CD14-positive monocyte (primary cell): ENCODE results near the gene GKAP1. TPM values are rescaled to one million over a fixed set of nuclear protein-coding genes. Genes with fewer than 3 reads are reported as not detected.
"Not testable (repeated sequence)": the region's sequence is repeated elsewhere in the genome, so short reads cannot be mapped to it uniquely, and the experiment has no call there.

Source experiments
- DNase-seq, 3 donors: peaks; one replicate each; pipeline ENCODE4 v3.0.0-alpha.2; 2011 to 2022
- H2AFZ ChIP-seq: 2 replicates; pipeline ENCODE4 v1.6.0; 2012; ENCODE audit warnings: mild to moderate bottlenecking, low read depth, low read length, inconsistent platforms; ENCODE audit not compliant: insufficient read depth, poor library complexity, severe bottlenecking
- H3K27ac ChIP-seq, 2 donors: 1 replicate in 1 of 2; 2 replicates in 1 of 2; pipeline ENCODE4 v1.5.1; 2012 to 2013; ENCODE audit warnings: low read length in 2 of 2, control low read depth in 1 of 2, inconsistent platforms in 1 of 2, low read depth in 1 of 2, mild to moderate bottlenecking in 1 of 2
- H3K27me3 ChIP-seq, 2 donors: one replicate each; pipeline versions ENCODE4 v1.6.0 to v1.6.1; 2011 to 2013; ENCODE audit warnings: low read length in 2 of 2; ENCODE audit not compliant: control insufficient read depth in 2 of 2, insufficient read depth in 2 of 2
- H3K36me3 ChIP-seq, 2 donors: replicated peaks in 1 of 2; 1 replicate in 1 of 2; 2 replicates in 1 of 2; pipeline versions ENCODE4 v1.5.1 to v1.6.1; 2012 to 2013; ENCODE audit warnings: low read length in 2 of 2, control low read depth in 1 of 2, inconsistent platforms in 1 of 2, mild to moderate bottlenecking in 1 of 2; ENCODE audit not compliant: insufficient read depth in 2 of 2, control insufficient read depth in 1 of 2
- H3K4me1 ChIP-seq, 2 donors: 1 replicate in 1 of 2; 2 replicates in 1 of 2; pipeline versions ENCODE4 v1.5.1 to v1.6.1; 2012 to 2013; ENCODE audit warnings: low read length in 2 of 2, control low read depth in 1 of 2, inconsistent platforms in 1 of 2, mild to moderate bottlenecking in 1 of 2, moderate library complexity in 1 of 2; ENCODE audit not compliant: insufficient read depth in 2 of 2, control insufficient read depth in 1 of 2
- H3K4me2 ChIP-seq: replicated peaks from 2 replicates; pipeline ENCODE3; 2012; ENCODE audit warnings: low read length, moderate library complexity, mild to moderate bottlenecking; ENCODE audit not compliant: poor library complexity, severe bottlenecking; ENCODE audit errors: extremely low read depth
- H3K4me3 ChIP-seq, 3 experiments: fragments of 200-600 bp in 1 of 3; sonication (generic) in 1 of 3; replicated peaks in 1 of 3; 1 replicate in 2 of 3; 2 replicates in 1 of 3; pipeline ENCODE4 v1.5.1; 2011 to 2013; ENCODE audit warnings: low read length in 3 of 3, mild to moderate bottlenecking in 3 of 3, control low read depth in 2 of 3, low read depth in 2 of 3, inconsistent platforms in 1 of 3, moderate library complexity in 1 of 3
- H3K79me2 ChIP-seq: 2 replicates; pipeline ENCODE4 v1.6.0; 2012; ENCODE audit warnings: mild to moderate bottlenecking, control low read depth, inconsistent platforms, low read length, moderate library complexity; ENCODE audit not compliant: insufficient read depth
- H3K9ac ChIP-seq: 2 replicates; pipeline ENCODE4 v1.6.0; 2017; ENCODE audit warnings: low read length, mild to moderate bottlenecking; ENCODE audit not compliant: insufficient read depth, poor library complexity, severe bottlenecking
- H3K9me3 ChIP-seq, 2 donors: replicated peaks in 1 of 2; 1 replicate in 1 of 2; 2 replicates in 1 of 2; pipeline versions ENCODE4 v1.5.1 to v1.6.1; 2012 to 2013; ENCODE audit warnings: low read length in 2 of 2, control low read depth in 1 of 2; ENCODE audit not compliant: control insufficient read depth in 1 of 2, insufficient read depth in 1 of 2
- H4K20me1 ChIP-seq: 2 replicates; pipeline ENCODE4 v1.6.0; 2012; ENCODE audit warnings: mild to moderate bottlenecking, low read length, control low read depth, moderate library complexity; ENCODE audit not compliant: insufficient read depth
- H3K27ac Mint-ChIP-seq, 7 donors: one replicate each; pipeline ENCODE4 v1.8.0; 2020; ENCODE audit warnings: mild to moderate bottlenecking in 7 of 7, mixed read lengths in 7 of 7, moderate library complexity in 6 of 7, inconsistent platforms in 2 of 7
- H3K27me3 Mint-ChIP-seq, 3 donors: one replicate each; pipeline ENCODE4 v1.8.0; 2021 to 2022; ENCODE audit warnings: low read depth in 3 of 3, mild to moderate bottlenecking in 3 of 3, mixed read lengths in 3 of 3, moderate library complexity in 3 of 3, inconsistent platforms in 1 of 3
- H3K36me3 Mint-ChIP-seq, 2 donors: one replicate each; pipeline ENCODE4 v1.8.0; 2020; ENCODE audit warnings: mixed read lengths in 2 of 2, inconsistent platforms in 1 of 2, mild to moderate bottlenecking in 1 of 2
- H3K4me1 Mint-ChIP-seq: one replicate; pipeline ENCODE4 v1.8.0; 2020; ENCODE audit warnings: mild to moderate bottlenecking, mixed read lengths
- H3K4me3 Mint-ChIP-seq, 2 donors: one replicate each; pipeline ENCODE4 v1.8.0; 2020; ENCODE audit warnings: mild to moderate bottlenecking in 2 of 2, mixed read lengths in 2 of 2, moderate library complexity in 1 of 2
- H3K9me3 Mint-ChIP-seq, 7 donors: one replicate each; pipeline ENCODE4 v1.8.0; 2020 to 2022; ENCODE audit warnings: mixed read lengths in 7 of 7, mild to moderate bottlenecking in 6 of 7, moderate library complexity in 6 of 7, inconsistent platforms in 2 of 7
- WGBS: methylation state at CpG from one replicate; pipeline ENCODE4 v1.1.5; 2013; ENCODE audit warnings: missing lambda C conversion rate; ENCODE audit not compliant: insufficient coverage; 5-methylcytosine and 5-hydroxymethylcytosine counted together
- intact Hi-C, 2 donors: fragments of 100-400 bp; cut with micrococcal nuclease; formaldehyde crosslinking; loops; one replicate each; pipeline versions ENCODE4 v1.15.0 to v1.15.1; 2023
- polyA plus RNA-seq, 3 donors: library from polyadenylated mRNA; depleted of rRNA in 1 of 3; unstranded in 2 of 3; stranded (reverse) in 1 of 3; fragments of 300-500 nt in 2 of 3; fragments of >200 nt in 1 of 3; fragmentation: Illumina TruSeq in 2 of 3; gene quantifications; 1 replicate in 2 of 3; 2 replicates in 1 of 3; pipeline ENCODE4 v1.2.3, GENCODE V29; 2012 to 2021

The GKAP1 gene
- polyA plus RNA-seq, 3 donors = 0.71 to 1.5 (median 1.4) TPM

DNA sequence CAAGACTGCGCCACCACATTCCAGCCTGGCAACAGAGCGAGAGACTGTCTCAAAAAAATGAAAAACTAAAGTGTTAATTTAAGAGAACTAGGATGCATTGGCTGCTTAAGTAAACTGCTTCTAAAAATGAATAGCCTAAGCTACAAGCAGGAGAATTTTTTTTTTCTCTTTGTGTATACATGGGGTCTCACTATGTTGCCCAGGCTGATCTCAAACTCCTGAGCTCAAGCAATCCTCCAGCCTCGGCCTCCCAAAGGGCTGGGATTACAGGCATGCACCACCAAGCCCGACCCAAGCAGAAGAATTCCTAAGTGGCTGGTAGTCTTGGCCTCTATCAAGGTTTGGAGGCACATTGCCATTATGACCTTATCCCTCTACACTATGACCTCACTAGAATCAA lies 2.4 kb downstream of the GKAP1 start:
- H3K4me1 Mint-ChIP-seq, H3K36me3 ChIP-seq, H2AFZ ChIP-seq, H3K36me3 Mint-ChIP-seq, H3K27ac ChIP-seq, H3K4me3 Mint-ChIP-seq, DNase-seq, H3K9me3 Mint-ChIP-seq, H3K9ac ChIP-seq, H3K27me3 ChIP-seq, H3K27me3 Mint-ChIP-seq, H3K9me3 ChIP-seq, H3K27ac Mint-ChIP-seq, H3K79me2 ChIP-seq, H3K4me3 ChIP-seq, H3K4me2 ChIP-seq, H4K20me1 ChIP-seq: not testable (repeated sequence)
- intact Hi-C loops = loop anchor here in 1 of 2 donors (10.0 kb wide), 1 partner anchor 110 kb away; the partner anchor contains the start of gene KIF27
- peaks cover 6 to 14% of the 10 kb centered on the region in 2 donors for H3K4me1 ChIP-seq
- 100% methylated on average over 2 of the region's 4 CpGs for WGBS

GRCh38 chr9:83809213-83809612 lies 8.4 kb downstream of the GKAP1 start:
- H3K9ac ChIP-seq, H3K4me1 ChIP-seq, H3K4me2 ChIP-seq, H3K27ac Mint-ChIP-seq, H2AFZ ChIP-seq, intact Hi-C loops, H3K27ac ChIP-seq, H3K9me3 Mint-ChIP-seq, H3K4me3 Mint-ChIP-seq, H3K27me3 ChIP-seq, H3K36me3 ChIP-seq, H3K4me3 ChIP-seq, H4K20me1 ChIP-seq, DNase-seq, H3K36me3 Mint-ChIP-seq, H3K79me2 ChIP-seq, H3K4me1 Mint-ChIP-seq, H3K9me3 ChIP-seq, H3K27me3 Mint-ChIP-seq: not testable (repeated sequence)
- no CpG with 5 or more reads among the region's 1 CpG for WGBS

DNA sequence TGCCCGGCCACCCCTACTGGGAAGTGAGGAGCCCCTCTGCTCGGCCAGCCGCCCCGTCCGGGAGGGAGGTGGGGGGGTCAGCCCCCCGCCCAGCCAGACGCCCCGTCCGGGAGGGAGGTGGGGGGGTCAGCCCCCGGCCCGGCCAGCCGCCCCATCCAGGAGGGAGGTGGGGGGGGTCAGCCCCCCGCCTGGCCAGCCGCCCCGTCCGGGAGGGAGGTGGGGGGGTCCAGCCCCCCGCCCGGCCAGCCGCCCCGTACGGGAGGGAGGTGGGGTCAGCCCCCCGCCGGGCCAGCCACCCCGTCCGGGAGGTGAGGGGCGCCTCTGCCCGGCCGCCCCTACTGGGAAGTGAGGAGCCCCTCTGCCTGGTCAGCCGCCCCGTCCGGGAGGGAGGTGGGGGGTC lies 13.1 kb downstream of the GKAP1 start:
- H3K27ac Mint-ChIP-seq, H3K4me3 ChIP-seq, H3K27me3 ChIP-seq, H3K36me3 Mint-ChIP-seq, DNase-seq, H3K4me2 ChIP-seq, H3K4me3 Mint-ChIP-seq, intact Hi-C loops, H3K36me3 ChIP-seq, H3K27me3 Mint-ChIP-seq, H2AFZ ChIP-seq, H3K9me3 ChIP-seq, H3K4me1 Mint-ChIP-seq, H3K4me1 ChIP-seq, H4K20me1 ChIP-seq, H3K9me3 Mint-ChIP-seq, H3K27ac ChIP-seq, H3K9ac ChIP-seq, H3K79me2 ChIP-seq: not testable (repeated sequence)
- WGBS = no CpG with 5 or more reads among the region's 31 CpGs

- H4K20me1 ChIP-seq, H3K4me1 Mint-ChIP-seq, DNase-seq, H3K27me3 ChIP-seq, intact Hi-C loops, H3K4me2 ChIP-seq, H3K9me3 ChIP-seq, H3K36me3 ChIP-seq, H3K27ac Mint-ChIP-seq, H3K9me3 Mint-ChIP-seq, H3K4me1 ChIP-seq, H3K4me3 ChIP-seq, H3K27ac ChIP-seq, H3K27me3 Mint-ChIP-seq, H3K4me3 Mint-ChIP-seq, H3K9ac ChIP-seq, H2AFZ ChIP-seq, H3K79me2 ChIP-seq, H3K36me3 Mint-ChIP-seq: not testable (repeated sequence)
- no CpG with 5 or more reads among the region's 33 CpGs for WGBS
These were observed 13.6 kb downstream of the GKAP1 start for GRCh38 chr9:83803941-83804340.
